HUES6 (cell line): ENCODE data around the gene LAMA2.

Source experiments
- H3K27ac ChIP-seq: 2 replicates; pipeline ENCODE4 v1.7.0; 2013; ENCODE audit warnings: low read depth, mild to moderate bottlenecking, low read length, inconsistent platforms
- H3K27me3 ChIP-seq: 2 replicates; pipeline ENCODE4 v1.6.1; 2013; ENCODE audit warnings: low read length; ENCODE audit not compliant: control insufficient read depth, insufficient read depth
- H3K36me3 ChIP-seq: 2 replicates; pipeline ENCODE4 v1.6.1; 2013; ENCODE audit warnings: low read length; ENCODE audit not compliant: control insufficient read depth, insufficient read depth
- H3K4me1 ChIP-seq: 2 replicates; pipeline ENCODE4 v1.6.1; 2013; ENCODE audit warnings: low read length; ENCODE audit not compliant: control insufficient read depth, insufficient read depth
- H3K4me3 ChIP-seq: 2 replicates; pipeline ENCODE4 v1.5.1; 2013; ENCODE audit warnings: low read depth, low read length
- H3K9ac ChIP-seq: one replicate; pipeline ENCODE4 v1.6.1; 2013; ENCODE audit warnings: mild to moderate bottlenecking, low read length
- H3K9me3 ChIP-seq: 2 replicates; pipeline ENCODE4 v1.6.1; 2013; ENCODE audit warnings: low read depth, low read length; ENCODE audit not compliant: control insufficient read depth, insufficient read depth

The LAMA2 gene

DNA sequence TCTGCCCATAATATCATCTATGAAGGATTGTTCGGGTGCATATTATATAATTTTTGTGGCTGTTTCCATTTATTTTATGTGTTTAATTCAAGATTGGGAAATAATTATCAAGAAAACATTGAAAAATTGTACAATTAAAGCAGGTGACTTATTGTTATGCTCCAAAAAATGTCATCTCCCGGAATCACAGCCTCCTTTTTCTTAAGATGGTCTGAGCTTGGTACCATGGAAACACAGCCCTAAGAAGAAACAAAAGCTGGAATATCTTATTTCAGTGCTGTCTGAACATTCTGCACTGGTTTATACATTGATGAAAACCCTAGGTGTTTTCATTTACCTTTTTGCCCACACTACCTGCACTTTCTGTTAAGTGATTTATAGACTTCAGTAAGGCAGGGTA lies 459.9 kb downstream of the LAMA2 start:
- H3K9me3 ChIP-seq = no peaks in the 10 kb centered on the region
- no peak overlapping the region for H3K9ac ChIP-seq
- H3K27ac ChIP-seq = no peak overlapping the region
- no peaks in the 10 kb centered on the region for H3K36me3 ChIP-seq
- no peaks in the 10 kb centered on the region for H3K27me3 ChIP-seq
- no peak overlapping the region for H3K4me3 ChIP-seq
- peaks cover 13% of the 10 kb centered on the region for H3K4me1 ChIP-seq

- Histone ChIP-seq H3K4me1 (peaks cover under 1% of the 10 kb centered on the region; the same call in 1 of the 2 replicates), H3K36me3 (no peaks in the 10 kb centered on the region), H3K27ac (no peak overlapping the region), H3K9ac (no peak overlapping the region), H3K4me3 (no peak overlapping the region), H3K27me3 (no peaks in the 10 kb centered on the region), H3K9me3 (no peaks in the 10 kb centered on the region)
Measured at GRCh38 chr6:129344379-129344778, 461.4 kb downstream of the LAMA2 start.

DNA sequence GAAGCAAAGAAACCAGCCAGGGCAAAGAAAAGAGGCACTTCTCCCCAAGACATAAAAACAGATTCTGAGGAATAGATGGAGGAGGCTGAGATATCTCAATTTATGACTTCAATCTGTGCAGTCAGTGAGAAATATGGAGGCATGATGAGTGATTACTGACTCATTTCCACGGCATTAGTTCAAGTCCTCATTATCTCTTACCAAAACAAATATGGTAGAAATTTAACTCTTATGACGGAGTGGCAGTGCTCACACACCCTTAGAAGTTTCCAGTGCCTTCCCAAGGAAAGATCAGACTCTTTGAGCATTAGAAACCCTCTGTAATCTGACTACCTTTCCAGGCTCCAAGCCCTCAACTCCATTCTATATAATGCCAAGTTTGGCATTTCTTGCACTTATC lies 463.0 kb downstream of the LAMA2 start:
- no peak overlapping the region for H3K27ac ChIP-seq
- no peak overlapping the region for H3K9ac ChIP-seq
- H3K27me3 ChIP-seq = no peaks in the 10 kb centered on the region
- no peaks in the 10 kb centered on the region for H3K9me3 ChIP-seq
- H3K4me1 ChIP-seq = no peaks in the 10 kb centered on the region
- H3K36me3 ChIP-seq = no peaks in the 10 kb centered on the region
- no peak overlapping the region for H3K4me3 ChIP-seq

- H3K4me1 ChIP-seq = no peaks in the 10 kb centered on the region
- H3K36me3 ChIP-seq = no peaks in the 10 kb centered on the region
- H3K9ac ChIP-seq = no peak overlapping the region
- no peaks in the 10 kb centered on the region for H3K27me3 ChIP-seq
- H3K27ac ChIP-seq = no peak overlapping the region
- no peaks in the 10 kb centered on the region for H3K9me3 ChIP-seq
- no peak overlapping the region for H3K4me3 ChIP-seq
Measured at GRCh38 chr6:129346964-129347363, 464.0 kb downstream of the LAMA2 start.

GRCh38 chr6:129350278-129350677 lies 467.3 kb downstream of the LAMA2 start:
- Histone ChIP-seq H3K36me3 (no peaks in the 10 kb centered on the region), H3K4me1 (0 out of 2 replicates have a peak, but pooled peaks cover 1% of the 10 kb centered on the region), H3K27ac (no peak overlapping the region), H3K9ac (no peak overlapping the region), H3K9me3 (no peaks in the 10 kb centered on the region), H3K4me3 (no peak overlapping the region), H3K27me3 (no peaks in the 10 kb centered on the region)

DNA sequence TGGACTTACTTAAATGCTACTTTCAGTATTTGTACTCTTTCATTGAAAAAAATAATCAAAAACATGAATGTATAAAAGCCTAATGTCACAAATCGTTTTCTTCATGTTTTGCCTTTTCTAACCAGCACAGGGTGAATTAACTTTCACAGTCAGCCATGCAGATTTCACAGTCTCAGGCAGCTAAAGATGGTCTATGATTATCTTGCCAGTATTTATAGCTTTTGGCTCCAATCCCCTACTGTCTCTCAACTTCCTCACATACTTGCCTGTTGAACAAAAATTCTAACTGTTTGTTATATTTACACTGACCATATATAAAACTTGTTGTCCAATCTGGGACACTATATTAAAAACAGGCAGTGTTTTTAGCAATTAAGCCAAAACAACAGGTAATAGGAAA lies 468.9 kb downstream of the LAMA2 start:
- Histone ChIP-seq H3K4me3 (no peak overlapping the region), H3K27ac (no peak overlapping the region), H3K9ac (no peak overlapping the region), H3K9me3 (no peaks in the 10 kb centered on the region), H3K36me3 (no peaks in the 10 kb centered on the region), H3K4me1 (peaks cover 13% of the 10 kb centered on the region), H3K27me3 (no peaks in the 10 kb centered on the region)

DNA sequence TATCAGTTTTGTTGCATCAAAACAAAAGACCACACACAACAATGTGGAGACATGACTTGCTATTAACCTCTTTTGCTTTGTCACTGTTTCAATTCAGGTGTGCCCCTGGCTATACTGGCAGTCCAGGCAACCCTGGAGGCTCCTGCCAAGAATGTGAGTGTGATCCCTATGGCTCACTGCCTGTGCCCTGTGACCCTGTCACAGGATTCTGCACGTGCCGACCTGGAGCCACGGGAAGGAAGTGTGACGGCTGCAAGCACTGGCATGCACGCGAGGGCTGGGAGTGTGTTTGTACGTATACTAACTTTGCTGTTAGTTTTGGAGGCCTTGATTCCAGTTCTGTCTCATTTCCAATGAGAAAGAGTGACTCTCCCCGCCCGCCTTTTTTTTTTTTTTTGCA lies 470.1 kb downstream of the LAMA2 start:
- Histone ChIP-seq H3K27me3 (no peaks in the 10 kb centered on the region), H3K4me3 (no peak overlapping the region), H3K9me3 (no peaks in the 10 kb centered on the region), H3K4me1 (peaks cover 13% of the 10 kb centered on the region), H3K36me3 (no peaks in the 10 kb centered on the region), H3K27ac (no peak overlapping the region), H3K9ac (no peak overlapping the region)

- Histone ChIP-seq H3K4me3 (no peak overlapping the region), H3K27me3 (no peaks in the 10 kb centered on the region), H3K4me1 (peaks cover 13% of the 10 kb centered on the region), H3K9me3 (no peaks in the 10 kb centered on the region), H3K36me3 (no peaks in the 10 kb centered on the region), H3K9ac (no peak overlapping the region), H3K27ac (no peak overlapping the region)
Measured at GRCh38 chr6:129356129-129356528, 473.2 kb downstream of the LAMA2 start.

- no peak overlapping the region for H3K9ac ChIP-seq
- no peaks in the 10 kb centered on the region for H3K27me3 ChIP-seq
- no peaks in the 10 kb centered on the region for H3K36me3 ChIP-seq
- no peak overlapping the region for H3K27ac ChIP-seq
- H3K9me3 ChIP-seq = no peaks in the 10 kb centered on the region
- peaks cover 13% of the 10 kb centered on the region for H3K4me1 ChIP-seq
- no peak overlapping the region for H3K4me3 ChIP-seq
Measured at GRCh38 chr6:129359811-129360681, 477.1 kb downstream of the LAMA2 start.

DNA sequence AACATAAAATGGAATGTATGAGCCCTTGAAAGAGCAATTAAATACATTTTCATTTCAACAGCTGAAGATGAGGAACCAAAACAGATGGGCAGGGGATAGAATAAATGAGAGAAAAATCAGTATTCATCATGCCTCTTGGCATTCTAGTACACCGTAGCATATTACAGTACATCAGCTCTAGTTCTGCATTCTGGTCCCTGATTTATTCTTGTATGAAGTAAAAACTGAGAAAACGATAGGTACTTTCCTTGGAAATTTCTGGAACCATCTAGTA lies 477.7 kb downstream of the LAMA2 start:
- Histone ChIP-seq H3K4me1 (peaks cover 8% of the 10 kb centered on the region), H3K27ac (no peak overlapping the region), H3K9me3 (no peaks in the 10 kb centered on the region), H3K27me3 (no peaks in the 10 kb centered on the region), H3K4me3 (no peak overlapping the region), H3K9ac (no peak overlapping the region), H3K36me3 (no peaks in the 10 kb centered on the region)

DNA sequence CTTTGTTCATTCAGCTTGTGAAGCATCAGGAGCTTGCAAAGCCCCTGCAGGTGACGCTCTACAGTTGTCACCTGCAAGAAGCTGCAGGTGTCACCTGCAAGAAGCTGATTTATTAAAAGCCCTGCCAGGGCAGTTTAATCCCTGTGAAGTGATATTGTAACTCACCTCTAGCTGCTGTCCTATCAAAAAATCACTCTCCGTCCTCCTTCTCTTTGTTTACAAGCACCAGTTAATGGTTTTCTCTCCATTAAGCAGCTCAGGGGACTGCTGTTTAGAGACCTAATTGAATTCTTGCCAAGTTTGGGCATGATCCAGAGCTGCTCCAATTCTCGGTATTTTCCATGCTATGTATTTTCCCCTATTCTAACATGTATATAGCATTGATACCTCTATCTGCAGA lies 481.1 kb downstream of the LAMA2 start:
- Histone ChIP-seq H3K36me3 (no peaks in the 10 kb centered on the region), H3K27ac (no peak overlapping the region), H3K4me1 (no peaks in the 10 kb centered on the region), H3K4me3 (no peak overlapping the region), H3K9ac (no peak overlapping the region), H3K27me3 (no peaks in the 10 kb centered on the region), H3K9me3 (no peaks in the 10 kb centered on the region)
